GM23338 (cell line): Measurements from ENCODE around the gene NID2.

Source experiments
- NANOG ChIP-seq: IDR thresholded peaks from 2 replicates; pipeline ENCODE4 v1.6.1; 2016; ENCODE audit warnings: antibody characterized with exemption, borderline replicate concordance
- POLR2AphosphoS5 ChIP-seq: IDR thresholded peaks from 2 replicates; pipeline ENCODE4 v1.6.1; 2016; ENCODE audit warnings: antibody characterized with exemption, low read depth
- TF ChIP-seq, protein P1 (sequence below), 2 experiments: fragments of 200-600 bp in 1 of 2; sonication (generic) in 1 of 2; conservative IDR thresholded peaks; 2 replicates each; pipeline versions ENCODE4 v1.5.1 to v1.6.1; 2016 to 2017; ENCODE audit warnings: antibody characterized with exemption in 2 of 2, low read depth in 2 of 2, mild to moderate bottlenecking in 2 of 2, moderate library complexity in 1 of 2

DNA sequence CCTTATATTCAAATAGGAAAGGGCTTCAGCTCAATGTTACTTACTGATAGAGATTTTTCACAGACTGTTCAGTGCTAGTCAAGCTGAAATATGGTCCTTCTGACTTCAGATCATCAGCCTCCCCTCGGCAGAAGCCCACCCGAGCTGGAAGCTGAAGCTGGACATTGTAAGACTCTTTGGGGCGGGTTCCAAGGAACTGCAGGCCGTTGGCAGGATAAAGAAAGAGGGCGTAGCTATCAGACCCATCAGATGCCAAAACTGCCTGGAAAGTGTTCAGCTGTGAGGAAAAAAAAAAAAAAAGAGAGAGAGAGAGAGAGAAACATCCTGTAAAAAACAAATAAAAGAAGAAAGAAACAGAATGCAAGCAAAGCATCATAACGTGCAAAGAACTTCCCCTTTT is 8.8 kb downstream of the NID2 start:
- TF ChIP-seq, protein P1, sequence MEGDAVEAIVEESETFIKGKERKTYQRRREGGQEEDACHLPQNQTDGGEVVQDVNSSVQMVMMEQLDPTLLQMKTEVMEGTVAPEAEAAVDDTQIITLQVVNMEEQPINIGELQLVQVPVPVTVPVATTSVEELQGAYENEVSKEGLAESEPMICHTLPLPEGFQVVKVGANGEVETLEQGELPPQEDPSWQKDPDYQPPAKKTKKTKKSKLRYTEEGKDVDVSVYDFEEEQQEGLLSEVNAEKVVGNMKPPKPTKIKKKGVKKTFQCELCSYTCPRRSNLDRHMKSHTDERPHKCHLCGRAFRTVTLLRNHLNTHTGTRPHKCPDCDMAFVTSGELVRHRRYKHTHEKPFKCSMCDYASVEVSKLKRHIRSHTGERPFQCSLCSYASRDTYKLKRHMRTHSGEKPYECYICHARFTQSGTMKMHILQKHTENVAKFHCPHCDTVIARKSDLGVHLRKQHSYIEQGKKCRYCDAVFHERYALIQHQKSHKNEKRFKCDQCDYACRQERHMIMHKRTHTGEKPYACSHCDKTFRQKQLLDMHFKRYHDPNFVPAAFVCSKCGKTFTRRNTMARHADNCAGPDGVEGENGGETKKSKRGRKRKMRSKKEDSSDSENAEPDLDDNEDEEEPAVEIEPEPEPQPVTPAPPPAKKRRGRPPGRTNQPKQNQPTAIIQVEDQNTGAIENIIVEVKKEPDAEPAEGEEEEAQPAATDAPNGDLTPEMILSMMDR (conservative IDR thresholded peaks at IDR 0.05; ENCODE audit: low read depth in 2 of 2), result no peak
- TF ChIP-seq NANOG (no peak), POLR2AphosphoS5 (no peak)
